Activated CD4-positive, alpha-beta T cell treated with anti-CD3 and anti-CD28 coated beads, Interleukin-2, amount 50 U/mL, for 4 hours (primary cell): ENCODE results near the gene TRMT44.
A peak's percentile ranks its signal among the peaks of the same experiment; 100 is the strongest.
"Not testable (repeated sequence)": the region's sequence is repeated elsewhere in the genome, so short reads cannot be mapped to it uniquely, and the experiment has no call there.

Source experiments
- DNase-seq, 2 experiments: peaks; one replicate each; pipeline ENCODE4 v3.0.0-alpha.2; 2020

Gene TRMT44

GRCh38 chr4:8440492-8441311, at the start of gene TRMT44, which contains the start of gene ACOX3:
TRMT44 (plus strand) TSS chr4:8440777; CDS start chr4:8440823, 46 bp downstream.
ACOX3 (minus strand) TSS chr4:8440723; CDS start chr4:8416521, 24,202 bp downstream.
- DNase-seq, result peak; percentile 90 to 93

DNA sequence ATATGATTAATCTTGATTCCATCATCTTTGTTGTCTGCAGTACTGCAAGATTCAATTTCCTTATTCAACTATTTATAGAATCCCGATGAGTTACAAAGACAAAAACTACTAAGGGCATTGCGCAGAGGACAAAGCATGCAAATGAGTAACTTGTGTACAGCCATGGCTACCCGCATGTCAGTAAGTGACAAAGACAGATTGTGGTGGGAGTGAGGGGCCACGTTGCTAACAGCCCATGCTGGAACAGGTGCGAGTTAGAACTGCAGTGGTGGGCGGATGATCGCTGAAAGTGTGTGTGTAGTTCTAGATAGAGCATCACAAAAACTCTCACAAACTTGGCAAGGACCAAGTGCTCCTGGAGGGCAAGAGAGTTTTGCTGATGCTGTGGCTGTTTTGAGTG, 49.5 kb upstream of the TRMT44 start:
- DNase-seq, result no peak

- no peak for DNase-seq
Measured at GRCh38 chr4:8391972-8392371, 48.6 kb upstream of the TRMT44 start.

GRCh38 chr4:8392591-8393190, 47.9 kb upstream of the TRMT44 start:
- DNase-seq, result no peak

DNA sequence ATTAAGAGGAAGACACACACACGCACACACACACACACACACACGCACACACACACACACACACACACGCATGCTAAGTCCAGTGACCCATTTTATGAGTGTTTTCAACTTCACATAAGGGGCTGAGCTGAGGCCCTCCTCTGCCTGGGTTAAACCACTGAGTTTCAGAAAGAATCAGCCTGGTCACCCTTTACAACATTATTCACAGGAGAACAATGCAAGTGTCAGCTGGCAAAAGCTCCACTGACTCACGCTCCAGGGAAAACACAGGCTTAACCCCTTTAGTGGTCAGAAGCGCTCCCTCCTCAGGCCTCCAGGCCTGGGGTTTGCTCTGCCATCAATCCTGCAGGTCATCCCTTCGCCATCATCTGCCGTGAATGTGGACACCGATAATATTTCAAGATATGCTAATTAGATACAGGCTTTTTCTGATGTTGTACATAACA, 47.0 kb upstream of the TRMT44 start:
- DNase-seq, result no peak

GRCh38 chr4:8394061-8394519, 46.5 kb upstream of the TRMT44 start:
- DNase-seq, result no peak

DNA sequence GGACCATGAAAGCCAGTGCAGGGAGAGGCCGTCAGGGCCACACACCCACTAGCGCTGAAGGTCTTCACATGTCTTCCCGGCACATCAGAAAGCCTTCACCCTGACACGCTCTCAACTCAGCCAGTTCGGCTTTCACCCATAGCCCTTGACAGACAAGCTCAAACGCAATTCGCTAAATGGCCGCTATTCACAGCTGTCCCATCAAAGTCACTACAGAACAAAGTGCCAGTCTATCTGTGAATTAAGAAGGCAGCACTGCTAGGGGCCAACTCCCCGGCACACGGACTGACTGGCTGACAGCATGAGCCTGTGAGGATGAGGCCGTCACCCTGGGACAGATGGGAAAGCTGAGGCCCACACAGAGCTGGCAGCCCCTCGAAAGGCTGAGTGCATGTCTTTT, 45.8 kb upstream of the TRMT44 start:
- DNase-seq, result no peak

- DNase-seq, result no peak
Measured at GRCh38 chr4:8395504-8396296, 44.9 kb upstream of the TRMT44 start.

- no peak for DNase-seq
Measured at GRCh38 chr4:8396762-8397406, 43.7 kb upstream of the TRMT44 start.

- DNase-seq, result no peak
Measured at GRCh38 chr4:8398347-8398746, 42.2 kb upstream of the TRMT44 start.

GRCh38 chr4:8399298-8399697, 41.3 kb upstream of the TRMT44 start:
- no peak for DNase-seq

DNA sequence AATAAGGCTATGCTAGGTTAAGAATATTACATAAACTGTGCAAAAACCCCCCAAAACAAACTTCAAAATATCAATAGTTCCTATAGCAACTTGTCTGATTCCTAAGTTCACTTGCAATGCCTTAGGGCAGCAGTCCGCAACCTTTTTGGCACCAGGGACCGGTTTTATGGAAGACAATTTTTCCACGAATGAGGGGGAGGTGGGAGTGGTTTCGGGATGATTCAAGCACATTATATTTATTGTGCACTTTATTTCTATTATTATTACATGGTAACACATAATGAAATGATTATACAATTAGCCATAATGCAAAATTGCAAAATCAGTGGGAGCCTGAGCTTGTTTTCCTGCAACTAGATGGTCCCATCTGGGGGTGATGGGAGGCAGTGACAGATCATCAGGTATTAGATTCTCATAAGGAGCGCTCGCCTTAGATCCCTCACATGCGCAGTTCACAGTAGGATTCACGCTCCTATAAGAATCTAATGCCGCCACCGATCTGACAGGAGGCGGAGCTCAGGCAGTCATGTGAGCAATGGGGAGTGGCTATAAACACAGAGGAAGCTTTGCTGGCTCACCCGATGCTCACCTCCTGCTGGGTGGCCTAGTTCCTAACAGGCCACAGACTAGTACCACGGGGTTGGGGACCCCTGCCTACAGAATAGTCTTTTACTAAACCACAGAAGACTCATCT, 39.8 kb upstream of the TRMT44 start:
- no peak for DNase-seq

DNA sequence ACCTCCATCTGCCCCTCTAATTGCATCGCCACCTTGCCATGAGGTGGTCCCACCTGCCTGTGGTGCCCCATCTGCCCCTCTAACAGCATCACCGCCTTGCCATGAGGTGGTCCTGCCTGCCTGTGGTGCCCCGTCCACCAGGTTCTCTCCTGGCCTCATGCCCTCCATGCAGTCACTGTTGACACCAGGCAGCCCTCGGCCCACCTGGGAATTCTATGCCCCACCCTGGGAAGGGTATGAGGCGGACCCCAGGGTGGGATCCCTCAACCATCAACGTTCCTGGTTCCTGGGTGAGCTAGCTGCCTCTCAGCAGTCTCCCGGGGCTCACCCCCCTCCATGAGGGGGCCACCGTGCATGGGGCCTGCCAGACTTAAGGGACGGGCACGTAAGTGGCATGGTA, 38.9 kb upstream of the TRMT44 start:
- DNase-seq, result no peak

GRCh38 chr4:8402181-8402597, 38.4 kb upstream of the TRMT44 start:
- no peak for DNase-seq

- DNase-seq, result no peak
Measured at GRCh38 chr4:8402640-8403039, 37.9 kb upstream of the TRMT44 start.

GRCh38 chr4:8403173-8403753, 37.3 kb upstream of the TRMT44 start:
- DNase-seq, result peak; percentile 18 to 43

DNA sequence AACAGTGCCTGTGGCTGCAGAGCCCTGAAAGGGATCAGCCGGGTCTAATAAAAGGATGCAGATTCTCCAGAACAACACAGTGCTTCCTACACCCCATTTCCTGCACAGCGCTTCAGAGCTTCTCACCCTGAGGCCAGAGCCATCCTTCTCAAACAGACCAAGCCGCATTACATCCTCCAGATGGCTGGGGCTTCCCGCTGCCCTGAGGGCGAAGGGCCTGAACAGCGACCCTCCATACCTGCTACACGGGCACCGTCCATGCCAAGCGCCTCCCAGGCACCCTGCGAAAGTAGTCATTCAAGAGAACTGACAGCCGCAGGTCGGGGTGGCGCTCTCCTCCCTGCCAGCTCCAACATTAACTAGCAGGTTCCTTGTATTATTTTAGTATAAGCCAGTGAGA, 36.6 kb upstream of the TRMT44 start:
- DNase-seq, result no peak

DNA sequence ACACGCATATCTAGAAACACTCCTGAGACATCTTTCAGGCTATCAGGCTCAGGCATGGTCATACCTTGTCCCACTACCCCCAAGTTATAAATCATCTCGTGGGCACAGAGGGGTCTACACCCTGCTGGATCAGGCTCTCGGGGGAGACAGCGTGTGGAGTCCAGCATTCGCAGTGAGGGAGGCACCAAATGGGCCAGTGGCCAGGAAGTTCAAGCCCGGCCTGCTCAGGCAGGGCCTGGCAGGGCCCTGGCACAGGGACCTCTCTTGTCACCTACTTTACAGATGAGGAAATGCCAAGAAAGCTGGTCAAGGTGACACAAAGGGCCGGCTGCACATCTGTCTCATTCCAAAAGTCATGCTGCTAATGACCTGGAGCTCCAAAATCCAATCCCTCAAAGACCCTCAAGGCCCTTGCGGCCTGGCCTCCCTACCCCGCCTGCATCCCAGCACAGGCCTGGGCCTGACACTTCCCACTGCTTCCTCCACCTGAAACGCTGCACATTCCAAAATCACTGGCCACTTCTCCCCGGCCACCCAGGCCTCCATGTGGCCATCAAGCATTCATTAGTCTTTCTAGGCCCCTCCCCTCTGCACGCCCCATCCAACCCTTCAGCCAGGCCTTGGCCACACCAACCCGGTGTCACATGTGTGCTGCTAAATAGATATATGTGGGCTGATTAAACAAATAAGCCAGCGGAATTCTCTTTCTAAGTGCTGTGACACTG, 35.6 kb upstream of the TRMT44 start:
- no peak for DNase-seq

DNA sequence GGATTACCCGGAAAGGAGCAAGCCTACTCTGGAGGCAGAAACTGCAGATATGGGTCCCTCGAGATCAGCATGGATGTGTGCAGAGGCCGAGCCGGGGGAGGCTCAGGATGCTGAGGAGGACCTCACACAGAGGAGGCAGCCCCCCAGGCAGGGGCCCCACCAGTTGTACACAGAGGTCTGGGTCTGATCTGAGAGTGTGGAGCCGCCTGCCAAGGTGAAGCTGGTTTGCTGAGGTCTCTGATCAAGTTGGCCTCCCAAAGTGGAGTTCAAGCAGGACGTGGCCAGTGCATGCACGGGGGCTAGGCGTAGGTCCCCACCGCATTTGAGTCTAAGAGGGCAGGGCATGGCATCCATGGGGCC, 35.1 kb upstream of the TRMT44 start:
- no peak for DNase-seq

DNA sequence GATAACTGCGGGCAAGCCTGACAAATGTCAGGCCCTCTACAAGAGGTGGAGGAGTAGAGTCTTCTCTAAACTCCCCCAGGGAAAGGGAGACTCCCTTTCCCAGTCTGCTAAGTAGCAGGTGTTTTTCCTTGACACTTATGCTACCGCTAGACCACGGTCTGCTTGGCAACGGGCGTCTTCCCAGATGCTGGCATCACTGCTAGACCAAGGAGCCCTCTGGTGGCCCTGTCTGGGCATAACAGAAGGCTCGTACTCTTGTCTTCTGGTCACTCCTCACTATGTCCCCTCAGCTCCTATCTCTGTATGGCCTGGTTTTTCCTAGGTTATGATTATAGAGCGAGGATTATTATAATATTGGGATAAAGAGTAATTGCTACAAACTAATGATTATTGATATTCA, 33.7 kb upstream of the TRMT44 start:
- DNase-seq, result not testable (repeated sequence)

DNA sequence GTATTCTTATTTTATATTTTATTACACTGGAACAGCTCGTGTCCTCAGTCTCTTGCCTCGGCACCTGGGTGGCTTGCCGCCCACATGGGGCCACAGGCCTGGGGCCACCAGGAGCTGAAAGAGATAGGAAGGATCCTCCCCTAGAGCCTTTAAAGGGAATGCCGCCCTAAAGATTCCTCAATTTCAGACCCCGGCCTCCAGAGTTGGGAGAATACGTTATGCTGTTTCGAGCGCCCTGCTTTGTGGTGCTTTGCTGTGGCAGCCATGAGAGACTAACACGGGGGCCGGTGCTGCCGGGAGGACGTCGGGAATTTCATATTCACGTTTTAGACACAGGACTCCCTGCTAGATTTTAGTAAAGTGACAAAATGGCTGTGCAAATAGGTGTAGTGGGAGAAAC, 33.3 kb upstream of the TRMT44 start:
- no peak for DNase-seq
